ENCODE results near the gene OR51Q1. TPM values are rescaled to one million over a fixed set of nuclear protein-coding genes. Genes with fewer than 3 reads are reported as not detected.

OR51Q1 gene
- polyA plus RNA-seq, 1 experiment: not detected

DNA sequence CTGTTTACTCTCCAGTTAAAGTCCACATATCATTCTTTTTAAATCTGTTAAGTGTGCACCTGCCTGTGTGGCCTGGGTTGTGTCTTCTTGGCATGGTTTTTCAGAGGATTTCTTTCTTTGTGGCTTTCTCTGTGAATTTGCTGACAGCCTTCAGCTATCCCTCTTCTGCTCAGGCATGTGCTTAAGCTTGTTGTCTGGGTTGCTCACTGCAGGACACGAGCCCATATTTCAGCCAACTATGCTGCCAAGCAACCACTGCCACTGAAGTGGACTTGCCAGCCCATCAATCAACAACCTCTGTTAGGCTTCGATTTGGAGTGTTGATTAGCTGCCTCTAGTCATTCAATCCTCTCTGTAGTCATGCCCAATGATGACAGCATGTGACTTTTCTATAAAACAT, 45.6 kb downstream of the OR51Q1 start:
- Histone ChIP-seq H3K27me3 (ENCODE audit: control insufficient read depth, insufficient read depth, low read length) (0 out of 2 replicates have a peak, but pooled peaks cover 2% of the 10 kb centered on the region), H3K36me3 (ENCODE audit: control insufficient read depth, insufficient read depth, low read length) (no peaks in the 10 kb centered on the region), H3K4me3 (ENCODE audit: low read depth, low read length) (no peak overlapping the region)
- no peak for DNase-seq (ENCODE audit: low read depth)
- ChIA-PET POLR2A (no interaction called here), CTCF (interaction anchor here (1.2 to 1.4 kb wide), 2 partner anchors 8 to 19 kb away, joined by 3 to 6 read pairs; no protein-coding TSS in a partner anchor)
- TF ChIP-seq, protein P1, sequence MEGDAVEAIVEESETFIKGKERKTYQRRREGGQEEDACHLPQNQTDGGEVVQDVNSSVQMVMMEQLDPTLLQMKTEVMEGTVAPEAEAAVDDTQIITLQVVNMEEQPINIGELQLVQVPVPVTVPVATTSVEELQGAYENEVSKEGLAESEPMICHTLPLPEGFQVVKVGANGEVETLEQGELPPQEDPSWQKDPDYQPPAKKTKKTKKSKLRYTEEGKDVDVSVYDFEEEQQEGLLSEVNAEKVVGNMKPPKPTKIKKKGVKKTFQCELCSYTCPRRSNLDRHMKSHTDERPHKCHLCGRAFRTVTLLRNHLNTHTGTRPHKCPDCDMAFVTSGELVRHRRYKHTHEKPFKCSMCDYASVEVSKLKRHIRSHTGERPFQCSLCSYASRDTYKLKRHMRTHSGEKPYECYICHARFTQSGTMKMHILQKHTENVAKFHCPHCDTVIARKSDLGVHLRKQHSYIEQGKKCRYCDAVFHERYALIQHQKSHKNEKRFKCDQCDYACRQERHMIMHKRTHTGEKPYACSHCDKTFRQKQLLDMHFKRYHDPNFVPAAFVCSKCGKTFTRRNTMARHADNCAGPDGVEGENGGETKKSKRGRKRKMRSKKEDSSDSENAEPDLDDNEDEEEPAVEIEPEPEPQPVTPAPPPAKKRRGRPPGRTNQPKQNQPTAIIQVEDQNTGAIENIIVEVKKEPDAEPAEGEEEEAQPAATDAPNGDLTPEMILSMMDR (IDR thresholded peaks at IDR 0.05; ENCODE audit: insufficient read depth, low read depth, low read length): no peak

Other genes starting within 250 kb of the OR51Q1 start
- not detected in 2 replicates for gene OR51V1, start 221.4 kb upstream of the OR51Q1 start, polyA plus RNA-seq (2011; rRNA removed)
- gene HBB, start 195.0 kb upstream of the OR51Q1 start, polyA plus RNA-seq (2011; rRNA removed): not detected in 2 replicates
- 0.56 and 1.0 TPM in 2 replicates for gene HBD, start 187.6 kb upstream of the OR51Q1 start, polyA plus RNA-seq (2011; rRNA removed)
- not detected in 2 replicates for gene HBG1, start 172.3 kb upstream of the OR51Q1 start, polyA plus RNA-seq (2011; rRNA removed)
- gene HBG2, start 167.3 kb upstream of the OR51Q1 start, polyA plus RNA-seq (2011; rRNA removed): not detected in 2 replicates
- gene HBE1, start 152.2 kb upstream of the OR51Q1 start, polyA plus RNA-seq (2011; rRNA removed): not detected in 2 replicates
- not detected in 2 replicates for gene OR51B4, start 120.2 kb upstream of the OR51Q1 start, polyA plus RNA-seq (2011; rRNA removed)
- not detected in 2 replicates for gene OR51B2, start 97.8 kb upstream of the OR51Q1 start, polyA plus RNA-seq (2011; rRNA removed)
- gene OR51B5, start 78.6 kb upstream of the OR51Q1 start, polyA plus RNA-seq (2011; rRNA removed): 0.05 TPM in 1 of 2 replicates, not detected in the other
- not detected in 2 replicates for gene OR51B6, start 70.6 kb upstream of the OR51Q1 start, polyA plus RNA-seq (2011; rRNA removed)
- not detected in 2 replicates for gene OR51M1, start 38.3 kb upstream of the OR51Q1 start, polyA plus RNA-seq (2011; rRNA removed)
- gene OR51I1, start 19.4 kb downstream of the OR51Q1 start, polyA plus RNA-seq (2011; rRNA removed): not detected in 2 replicates
- not detected in 2 replicates for gene OR51I2, start 27.2 kb downstream of the OR51Q1 start, polyA plus RNA-seq (2011; rRNA removed)
- gene OR52D1, start 66.6 kb downstream of the OR51Q1 start, polyA plus RNA-seq (2011; rRNA removed): not detected in 2 replicates
- 0.05 TPM in 1 of 2 replicates, not detected in the other for gene UBQLN3, start 87.8 kb downstream of the OR51Q1 start, polyA plus RNA-seq (2011; rRNA removed)
- 0.25 and 0.31 TPM in 2 replicates for gene UBQLNL, start 94.6 kb downstream of the OR51Q1 start, polyA plus RNA-seq (2011; rRNA removed)
- gene OR52H1, start 126.4 kb downstream of the OR51Q1 start, polyA plus RNA-seq (2011; rRNA removed): not detected in 2 replicates
- gene OR52B6, start 158.8 kb downstream of the OR51Q1 start, polyA plus RNA-seq (2011; rRNA removed): not detected in 2 replicates
- gene TRIM6, start 174.5 kb downstream of the OR51Q1 start, polyA plus RNA-seq (2011; rRNA removed): 3.8 and 4.5 TPM in 2 replicates
- gene TRIM34, start 202.9 kb downstream of the OR51Q1 start, polyA plus RNA-seq (2011; rRNA removed): 6.6 and 11.0 TPM in 2 replicates